ENCODE results near the gene OR2J1.
"Not testable (repeated sequence)": the region's sequence is repeated elsewhere in the genome, so short reads cannot be mapped to it uniquely, and the experiment has no call there.

Gene OR2J1

DNA sequence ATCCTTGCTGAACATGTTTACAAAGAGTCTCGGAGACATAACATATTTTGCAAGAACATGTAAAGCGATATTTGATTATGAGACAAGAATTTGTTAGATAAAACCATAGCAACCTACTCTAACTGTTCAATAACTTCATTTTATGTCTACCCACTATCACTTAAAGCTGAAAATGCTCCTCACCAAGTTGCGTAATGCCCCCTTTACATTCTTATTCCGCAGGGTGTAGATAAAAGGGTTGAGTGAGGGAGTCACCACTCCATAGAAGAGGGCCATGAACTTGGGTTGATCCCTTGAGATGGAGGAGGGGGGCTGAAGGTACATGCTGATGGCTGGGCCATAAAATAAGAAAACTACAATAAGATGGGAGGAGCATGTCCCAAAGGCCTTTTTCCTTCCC is 38.4 kb downstream of the OR2J1 start:
- peaks cover 18% of the 10 kb centered on the region for H3K27me3 Mint-ChIP-seq
- H3K4me1 Mint-ChIP-seq = no peaks in the 10 kb centered on the region
- ATAC-seq = no peak
- no peak for DNase-seq
- no peak overlapping the region for H3K4me3 Mint-ChIP-seq
- H3K27ac Mint-ChIP-seq = no peak overlapping the region
- peaks cover 4% of the 10 kb centered on the region for H3K9me3 Mint-ChIP-seq
- H3K36me3 Mint-ChIP-seq (ENCODE audit: low read depth) = no peaks in the 10 kb centered on the region

DNA sequence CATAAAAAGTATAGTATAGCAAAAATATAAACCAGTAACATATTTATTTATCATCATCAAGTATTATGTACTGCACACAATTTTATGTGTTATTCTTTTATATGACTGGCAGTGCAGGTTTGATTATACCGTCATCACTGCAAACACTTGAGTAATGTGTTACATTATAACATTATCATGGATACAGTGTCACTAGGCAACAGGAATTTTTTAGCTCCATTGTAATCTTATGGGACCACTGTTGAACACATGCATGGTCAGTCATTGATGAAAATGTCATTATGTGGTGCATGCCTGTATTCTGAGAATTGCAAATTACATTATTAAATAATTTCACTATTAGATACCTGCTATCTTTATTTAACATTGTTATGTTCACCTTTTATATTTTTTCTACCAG is 42.3 kb downstream of the OR2J1 start:
- no peak for DNase-seq
- H3K36me3 Mint-ChIP-seq (ENCODE audit: low read depth) = no peaks in the 10 kb centered on the region
- H3K27ac Mint-ChIP-seq = no peak overlapping the region
- no peaks in the 10 kb centered on the region for H3K4me1 Mint-ChIP-seq
- no peak for ATAC-seq
- H3K27me3 Mint-ChIP-seq = peaks cover 20% of the 10 kb centered on the region
- peaks cover 4% of the 10 kb centered on the region for H3K9me3 Mint-ChIP-seq
- H3K4me3 Mint-ChIP-seq = no peak overlapping the region

DNA sequence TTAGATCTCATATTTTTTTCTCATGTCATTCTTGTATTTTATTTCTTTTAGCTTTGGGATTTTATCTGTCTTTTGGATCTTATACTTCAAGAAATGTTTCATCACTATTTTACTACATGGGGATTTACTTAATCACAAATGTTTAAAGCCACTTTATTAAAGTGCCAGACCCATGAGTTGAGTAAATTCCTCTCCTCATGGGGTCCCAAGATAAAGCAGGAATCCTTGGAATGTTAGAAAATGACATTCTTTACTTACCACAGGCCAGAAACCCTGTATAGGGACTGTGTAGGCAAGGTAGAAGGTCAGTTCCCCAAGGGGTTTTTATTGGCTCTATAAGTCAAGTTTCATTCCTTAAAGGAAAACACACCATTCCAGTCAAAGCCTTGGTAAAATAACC is 43.0 kb downstream of the OR2J1 start:
- no peaks in the 10 kb centered on the region for H3K4me1 Mint-ChIP-seq
- H3K27ac Mint-ChIP-seq = no peak overlapping the region
- no peak for DNase-seq
- H3K4me3 Mint-ChIP-seq = no peak overlapping the region
- no peaks in the 10 kb centered on the region for H3K36me3 Mint-ChIP-seq (ENCODE audit: low read depth)
- no peak for ATAC-seq
- peaks cover 20% of the 10 kb centered on the region for H3K27me3 Mint-ChIP-seq
- peaks cover 4% of the 10 kb centered on the region for H3K9me3 Mint-ChIP-seq

DNA sequence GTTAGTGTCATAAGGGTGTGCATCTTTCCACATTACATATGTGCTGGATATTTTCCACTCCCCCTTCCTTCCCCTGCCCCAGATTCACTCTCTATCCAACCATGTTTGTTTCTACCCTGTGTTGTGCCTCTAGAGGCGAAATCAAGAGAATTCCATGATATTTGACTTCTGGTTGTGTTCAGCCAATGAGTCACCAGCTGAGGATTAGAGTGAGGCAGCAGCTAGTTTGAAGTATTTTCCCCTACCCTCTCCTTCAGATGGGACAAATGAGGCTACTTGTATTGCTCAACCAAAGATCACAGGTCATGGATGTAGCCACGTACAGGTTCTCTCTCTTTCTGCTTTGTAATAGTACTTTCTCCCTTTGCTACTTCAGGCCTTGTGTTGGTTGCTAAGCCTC is 46.9 kb downstream of the OR2J1 start:
- Mint-ChIP-seq H3K27me3 (peaks cover 27% of the 10 kb centered on the region), H3K4me1 (no peaks in the 10 kb centered on the region), H3K4me3 (no peak overlapping the region), H3K36me3 (ENCODE audit: low read depth) (no peaks in the 10 kb centered on the region), H3K9me3 (peaks cover 10% of the 10 kb centered on the region), H3K27ac (no peak overlapping the region)
- no peak for DNase-seq
- no peak for ATAC-seq

DNA sequence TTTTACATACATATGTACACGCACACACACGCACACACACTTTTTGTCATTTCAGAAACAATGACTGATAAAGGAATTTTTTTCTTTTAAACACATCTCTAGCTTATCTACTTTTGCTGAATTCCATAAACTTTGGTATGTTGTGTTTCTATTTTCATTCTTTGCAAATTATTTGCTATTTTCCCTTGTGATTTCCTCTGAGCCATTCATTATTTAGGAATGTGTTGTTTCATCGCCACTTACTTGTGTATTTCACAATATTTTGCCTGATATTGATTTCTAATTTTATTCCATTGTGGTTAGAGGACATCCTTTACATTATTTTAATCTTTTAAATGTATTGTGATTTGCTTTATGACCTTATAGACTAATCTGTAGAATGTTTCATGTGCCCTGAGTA is 47.8 kb downstream of the OR2J1 start:
- Mint-ChIP-seq H3K9me3 (peaks cover 8% of the 10 kb centered on the region), H3K4me3 (no peak overlapping the region), H3K36me3 (ENCODE audit: low read depth) (no peaks in the 10 kb centered on the region), H3K27me3 (peaks cover 29% of the 10 kb centered on the region), H3K4me1 (no peaks in the 10 kb centered on the region), H3K27ac (no peak overlapping the region)
- DNase-seq = no peak
- ATAC-seq = no peak

DNA sequence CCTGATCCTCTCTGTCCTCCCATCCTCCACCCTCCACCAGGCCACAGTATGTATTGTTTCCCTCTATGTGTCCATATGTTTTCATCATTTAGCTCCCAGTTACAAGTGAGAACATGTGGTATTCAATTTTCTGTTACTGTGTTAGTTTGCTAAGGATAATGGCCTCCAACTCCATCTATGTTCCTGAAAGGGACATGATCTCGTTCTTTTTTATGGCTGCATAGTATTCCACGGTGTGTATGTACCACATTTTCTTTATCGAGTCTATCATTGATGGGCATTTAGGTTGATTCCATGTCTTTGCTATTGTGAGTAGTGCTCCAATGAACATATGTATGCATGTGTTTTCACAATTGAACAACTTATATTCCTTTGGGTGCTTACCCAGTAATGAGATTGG is 50.2 kb downstream of the OR2J1 start:
- H3K4me1 Mint-ChIP-seq; H3K27ac Mint-ChIP-seq; H3K9me3 Mint-ChIP-seq; H3K36me3 Mint-ChIP-seq (ENCODE audit: low read depth); H3K4me3 Mint-ChIP-seq; ATAC-seq; DNase-seq: not testable (repeated sequence)
- peaks cover 31% of the 10 kb centered on the region for H3K27me3 Mint-ChIP-seq

All from activated naive CD8-positive, alpha-beta T cell treated with anti-CD3 and anti-CD28 coated beads, Interleukin-2, amount 50 U/mL, for 24 hours (primary cell).